MM.1S (cell line): ENCODE data around the gene ZNF672.
"Not testable (repeated sequence)": the region's sequence is repeated elsewhere in the genome, so short reads cannot be mapped to it uniquely, and the experiment has no call there.

Experiments
- EZH2 ChIP-seq: fragments of 300-600 bp; sonication (generic); optimal IDR thresholded peaks from 2 replicates; pipeline ENCODE3; 2017; ENCODE audit warnings: low read depth, mild to moderate bottlenecking, antibody characterized with exemption, low read length, mixed read lengths
- EZH2phosphoT487 ChIP-seq: fragments of 300-600 bp; sonication (generic); IDR thresholded peaks from 2 replicates; pipeline ENCODE4 v1.6.1; 2018; ENCODE audit warnings: antibody characterized with exemption, low read length
- TF ChIP-seq, protein P1 (sequence below): fragments of 300-600 bp; sonication (generic); IDR thresholded peaks from 2 replicates; pipeline ENCODE4 v1.5.1; 2016; ENCODE audit warnings: antibody characterized with exemption, low read length, mixed read lengths

DNA sequence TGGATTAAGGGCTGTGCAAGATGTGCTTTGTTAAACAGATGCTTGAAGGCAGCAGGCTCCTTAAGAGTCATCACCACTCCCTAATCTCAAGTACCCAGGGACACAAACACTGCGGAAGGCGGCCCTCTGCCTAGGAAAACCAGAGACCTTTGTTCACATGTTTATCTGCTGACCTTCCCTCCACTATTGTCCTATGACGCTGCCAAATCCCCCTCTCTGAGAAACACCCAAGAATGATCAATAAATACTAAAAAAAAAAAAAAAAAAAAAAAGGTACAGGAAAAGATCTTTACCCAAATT is 7.4 kb upstream of the ZNF672 start:
- TF ChIP-seq, protein P1, sequence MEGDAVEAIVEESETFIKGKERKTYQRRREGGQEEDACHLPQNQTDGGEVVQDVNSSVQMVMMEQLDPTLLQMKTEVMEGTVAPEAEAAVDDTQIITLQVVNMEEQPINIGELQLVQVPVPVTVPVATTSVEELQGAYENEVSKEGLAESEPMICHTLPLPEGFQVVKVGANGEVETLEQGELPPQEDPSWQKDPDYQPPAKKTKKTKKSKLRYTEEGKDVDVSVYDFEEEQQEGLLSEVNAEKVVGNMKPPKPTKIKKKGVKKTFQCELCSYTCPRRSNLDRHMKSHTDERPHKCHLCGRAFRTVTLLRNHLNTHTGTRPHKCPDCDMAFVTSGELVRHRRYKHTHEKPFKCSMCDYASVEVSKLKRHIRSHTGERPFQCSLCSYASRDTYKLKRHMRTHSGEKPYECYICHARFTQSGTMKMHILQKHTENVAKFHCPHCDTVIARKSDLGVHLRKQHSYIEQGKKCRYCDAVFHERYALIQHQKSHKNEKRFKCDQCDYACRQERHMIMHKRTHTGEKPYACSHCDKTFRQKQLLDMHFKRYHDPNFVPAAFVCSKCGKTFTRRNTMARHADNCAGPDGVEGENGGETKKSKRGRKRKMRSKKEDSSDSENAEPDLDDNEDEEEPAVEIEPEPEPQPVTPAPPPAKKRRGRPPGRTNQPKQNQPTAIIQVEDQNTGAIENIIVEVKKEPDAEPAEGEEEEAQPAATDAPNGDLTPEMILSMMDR, result not testable (repeated sequence)
- not testable (repeated sequence) for TF ChIP-seq EZH2, EZH2phosphoT487
